ENCODE data around the gene CERK. TPM values are rescaled to one million over a fixed set of nuclear protein-coding genes. Genes with fewer than 3 reads are reported as not detected.

CERK gene
- total RNA-seq, 1 donor from 2014 or later = 69.0 TPM

GRCh38 chr22:46675938-46676337, 62.1 kb downstream of the CERK start:
- ATAC-seq (ENCODE audit: poor library complexity) (no peak), DNase-seq (no peak)
- intact Hi-C loops (cut with DNase I) = no loop called here

- ATAC-seq (ENCODE audit: poor library complexity) = no peak
- intact Hi-C loops (cut with DNase I) = no loop called here
- no peak for DNase-seq
Measured at GRCh38 chr22:46675479-46675878, 62.6 kb downstream of the CERK start.

- ATAC-seq (ENCODE audit: poor library complexity) (no peak), DNase-seq (no peak)
- intact Hi-C loops (cut with DNase I) = no loop called here
Measured at GRCh38 chr22:46674906-46675305, 63.1 kb downstream of the CERK start.

GRCh38 chr22:46674367-46674781, 63.7 kb downstream of the CERK start:
- DNase-seq (peak; percentile 83), ATAC-seq (ENCODE audit: poor library complexity) (no peak)
- intact Hi-C loops (cut with DNase I) = no loop called here

GRCh38 chr22:46673662-46674236, 64.3 kb downstream of the CERK start:
- ATAC-seq (ENCODE audit: poor library complexity) = no peak
- intact Hi-C loops (cut with DNase I) = no loop called here
- no peak for DNase-seq

- DNase-seq (no peak), ATAC-seq (ENCODE audit: poor library complexity) (no peak)
- intact Hi-C loops (cut with DNase I) = no loop called here
Measured at GRCh38 chr22:46673205-46673604, 64.8 kb downstream of the CERK start.

- ATAC-seq (ENCODE audit: poor library complexity) (no peak), DNase-seq (no peak)
- intact Hi-C loops (cut with DNase I) = no loop called here
Measured at GRCh38 chr22:46672731-46673130, 65.3 kb downstream of the CERK start.

GRCh38 chr22:46671824-46672432, 66.1 kb downstream of the CERK start:
- intact Hi-C loops (cut with DNase I) = no loop called here
- ATAC-seq (ENCODE audit: poor library complexity) (no peak), DNase-seq (no peak)

GRCh38 chr22:46669201-46669600, 68.9 kb downstream of the CERK start:
- no peak for ATAC-seq (ENCODE audit: poor library complexity)
- DNase-seq = no peak
- intact Hi-C loops (cut with DNase I) = loop anchor here (10.0 kb wide), 1 partner anchor 84 kb away; no protein-coding TSS in a partner anchor

GRCh38 chr22:46668116-46668515, 69.9 kb downstream of the CERK start:
- DNase-seq (no peak), ATAC-seq (ENCODE audit: poor library complexity) (no peak)
- intact Hi-C loops (cut with DNase I) = loop anchor here (10.0 kb wide), 1 partner anchor 83 kb away; no protein-coding TSS in a partner anchor

GRCh38 chr22:46667245-46667623, 70.8 kb downstream of the CERK start:
- ATAC-seq (ENCODE audit: poor library complexity) = no peak
- intact Hi-C loops (cut with DNase I) = loop anchor here (10.0 kb wide), 1 partner anchor 82 kb away; no protein-coding TSS in a partner anchor
- DNase-seq = no peak

GRCh38 chr22:46666577-46667244, 71.3 kb downstream of the CERK start:
- intact Hi-C loops (cut with DNase I) = loop anchor here (10.0 kb wide), 1 partner anchor 82 kb away; no protein-coding TSS in a partner anchor
- DNase-seq (no peak), ATAC-seq (ENCODE audit: poor library complexity) (no peak)

GRCh38 chr22:46665751-46666280, 72.2 kb downstream of the CERK start:
- intact Hi-C loops (cut with DNase I) = loop anchor here (10.0 kb wide), 1 partner anchor 81 kb away; no protein-coding TSS in a partner anchor
- DNase-seq (no peak), ATAC-seq (ENCODE audit: poor library complexity) (no peak)

GRCh38 chr22:46665151-46665695, 72.8 kb downstream of the CERK start:
- intact Hi-C loops (cut with DNase I) = loop anchor here (10.0 kb wide), 1 partner anchor 80 kb away; no protein-coding TSS in a partner anchor
- DNase-seq (no peak), ATAC-seq (ENCODE audit: poor library complexity) (no peak)

GRCh38 chr22:46664301-46664855, 73.7 kb downstream of the CERK start:
- DNase-seq (no peak), ATAC-seq (ENCODE audit: poor library complexity) (no peak)
- intact Hi-C loops (cut with DNase I) = loop anchor here (10.0 kb wide), 1 partner anchor 80 kb away; no protein-coding TSS in a partner anchor

GRCh38 chr22:46663436-46664100, 74.5 kb downstream of the CERK start:
- intact Hi-C loops (cut with DNase I) = loop anchor here (10.0 kb wide), 1 partner anchor 79 kb away; no protein-coding TSS in a partner anchor
- no peak for DNase-seq
- no peak for ATAC-seq (ENCODE audit: poor library complexity)

GRCh38 chr22:46663001-46663400, 75.1 kb downstream of the CERK start:
- intact Hi-C loops (cut with DNase I) = loop anchor here (10.0 kb wide), 1 partner anchor 78 kb away; no protein-coding TSS in a partner anchor
- ATAC-seq (ENCODE audit: poor library complexity) (no peak), DNase-seq (no peak)

GRCh38 chr22:46662226-46662625, 75.8 kb downstream of the CERK start:
- no peak for ATAC-seq (ENCODE audit: poor library complexity)
- DNase-seq = no peak
- intact Hi-C loops (cut with DNase I) = loop anchor here (10.0 kb wide), 1 partner anchor 77 kb away; no protein-coding TSS in a partner anchor
